GM12878 (cell line): Measurements from ENCODE around the gene FCGBP. TPM values are rescaled to one million over a fixed set of nuclear protein-coding genes. Genes with fewer than 3 reads are reported as not detected.
"Not testable (repeated sequence)": the region's sequence is repeated elsewhere in the genome, so short reads cannot be mapped to it uniquely, and the experiment has no call there.

Experiments used
- ATAC-seq: fragments of 200-7000 bp; cut with Tn5 transposase; 3 replicates; pipeline ENCODE4 v1.9.1; 2020; ENCODE audit warnings: mild to moderate bottlenecking, moderate library complexity
- BruUV-seq: library from RNA; stranded (reverse); fragments of 400-500 nt; replicated peaks from 2 replicates; lab custom pipeline; 2021; lab: Mats Ljungman, UMichigan
- CTCF ChIA-PET: fragments of 300-600 bp; sonication (Branson Sonifier 250); formaldehyde crosslinking; extraction: SDS; loops from one replicate; lab custom pipeline; 2021; ENCODE audit warnings: inconsistent platforms; lab: Yijun Ruan, JAX
- POLR2A ChIA-PET: fragments of 350-600 bp; formaldehyde crosslinking; extraction: SDS; loops from one replicate; lab custom pipeline; 2021; ENCODE audit warnings: inconsistent platforms; lab: Charles Lee
- RAD21 ChIA-PET: fragments of 300-600 bp; sonication (Branson Sonifier 250); formaldehyde crosslinking; loops from one replicate; lab custom pipeline; 2023; ENCODE audit warnings: antibody characterized with exemption; ENCODE audit not compliant: unreplicated experiment; lab: Charles Lee
- SMC1A ChIA-PET: fragments of 300-600 bp; sonication (Branson Sonifier 250); formaldehyde crosslinking; loops from one replicate; lab custom pipeline; 2023; ENCODE audit not compliant: unreplicated experiment, uncharacterized antibody; lab: Charles Lee
- DNase-seq: peaks from one replicate; pipeline ENCODE4 v3.0.0-alpha.2; 2011; ENCODE audit warnings: low read depth, low spot score
- FAIRE-seq: peaks from 3 replicates; lab custom pipeline; 2011; peaks lifted over from hg19 to GRCh38; lab: Jason Lieb, UNC
- H2AFZ ChIP-seq: 2 replicates; pipeline ENCODE4 v1.6.0; 2011; ENCODE audit warnings: low read depth, low read length, control low read depth; ENCODE audit not compliant: control insufficient read depth
- H3K27ac ChIP-seq: 2 replicates; pipeline ENCODE4 v1.5.1; 2011; ENCODE audit warnings: control low read depth; ENCODE audit not compliant: control insufficient read depth, insufficient read depth
- H3K27me3 ChIP-seq, 2 experiments: replicated peaks in 1 of 2; 2 replicates each; pipeline versions ENCODE4 v1.6.0 to v1.6.1; 2011; ENCODE audit warnings: low read length in 1 of 2; ENCODE audit not compliant: control insufficient read depth in 2 of 2, insufficient read depth in 2 of 2
- H3K36me3 ChIP-seq, 2 experiments: 2 replicates each; pipeline ENCODE4 v1.5.1; 2011; ENCODE audit warnings: low read length in 1 of 2; ENCODE audit not compliant: control insufficient read depth in 2 of 2, insufficient read depth in 2 of 2
- H3K4me1 ChIP-seq: 2 replicates; pipeline ENCODE4 v1.6.1; 2011; ENCODE audit warnings: mild to moderate bottlenecking, low read length, moderate library complexity, mixed read lengths; ENCODE audit not compliant: control insufficient read depth, insufficient read depth
- H3K4me2 ChIP-seq: 2 replicates; pipeline ENCODE4 v1.6.0; 2011; ENCODE audit warnings: control low read depth; ENCODE audit not compliant: control insufficient read depth, insufficient read depth
- H3K4me3 ChIP-seq: fragments of 200-600 bp; sonication (generic); 2 replicates; pipeline ENCODE4 v1.5.1; 2016
- H3K79me2 ChIP-seq: 2 replicates; pipeline ENCODE4 v1.6.0; 2011; ENCODE audit warnings: low read length; ENCODE audit not compliant: control insufficient read depth, insufficient read depth
- H3K9ac ChIP-seq: 2 replicates; pipeline ENCODE4 v1.8.0; 2011; ENCODE audit warnings: low read length, control low read depth, mixed read lengths; ENCODE audit not compliant: control insufficient read depth, insufficient read depth
- H3K9me3 ChIP-seq: replicated peaks from 3 replicates; pipeline ENCODE4 v1.5.1; 2011; ENCODE audit warnings: mild to moderate bottlenecking, low read length; ENCODE audit not compliant: control insufficient read depth, insufficient read depth
- H4K20me1 ChIP-seq: 2 replicates; pipeline ENCODE4 v1.6.0; 2011; ENCODE audit not compliant: control insufficient read depth, insufficient read depth
- WGBS: methylation state at CpG from one replicate; pipeline ENCODE4 v1.1.6; 2016; ENCODE audit warnings: low lambda C conversion rate; ENCODE audit not compliant: insufficient replicate concordance, insufficient coverage; ENCODE audit errors: missing lambda C conversion rate; 5-methylcytosine and 5-hydroxymethylcytosine counted together
- in situ Hi-C: fragments of 300-500 bp; cut with MboI; formaldehyde crosslinking; loops from 9 replicates; pipeline ENCODE4 v1.14.3; 2018; ENCODE audit warnings: mixed read lengths
- intact Hi-C: fragments of 100-400 bp; cut with micrococcal nuclease; formaldehyde crosslinking; loops from one replicate; pipeline ENCODE4 v1.14.2; 2022; ENCODE audit not compliant: unreplicated experiment
- polyA plus RNA-seq, 11 experiments: library from polyadenylated mRNA; depleted of rRNA in 4 of 11; unstranded in 6 of 11; stranded (reverse) in 5 of 11; fragments of >200 nt; fragmentation: Nextera tagmentation in 4 of 11; fragmentation: Illumina TruSeq in 1 of 11; extraction: Ambion mirVana in 4 of 11; extraction: Trizol in 1 of 11; gene quantifications; 1 replicate in 1 of 11; 2 replicates in 10 of 11; pipeline versions ENCODE4 v1.2.1 to v1.2.3, GENCODE V29; 2011 to 2016; ENCODE audit warnings: inconsistent platforms in 2 of 11, missing spikeins in 2 of 11, low read depth in 1 of 11
- total RNA-seq, 4 experiments: library from RNA; depleted of rRNA in 3 of 4; stranded (reverse); fragments of >200 nt in 3 of 4; fragmentation: Illumina TruSeq in 1 of 4; extraction: Trizol in 1 of 4; gene quantifications; 2 replicates each; pipeline versions ENCODE4 v1.2.1 to v1.2.3, GENCODE V29; 2013 to 2021

The FCGBP gene
- total and polyA plus RNA-seq, 10 of the 15 experiments (the other 5 are each of a cell fraction or from before 2014, with no cell fraction given) = 0.02 to 3.2 (median 0.37) TPM; not detected in 2

- H3K4me3 ChIP-seq, H3K27ac ChIP-seq, H3K9me3 ChIP-seq, RAD21 ChIA-PET, intact Hi-C loops, H3K4me2 ChIP-seq, H3K4me1 ChIP-seq, H3K79me2 ChIP-seq, H4K20me1 ChIP-seq, CTCF ChIA-PET, FAIRE-seq, H3K9ac ChIP-seq, POLR2A ChIA-PET, H2AFZ ChIP-seq, ATAC-seq, BruUV-seq, SMC1A ChIA-PET, H3K36me3 ChIP-seq, H3K27me3 ChIP-seq, DNase-seq, in situ Hi-C loops: not testable (repeated sequence)
- WGBS = 60% methylated on average over 3 of the region's 7 CpGs
These were observed 32.8 kb downstream of the FCGBP start for GRCh38 chr19:39901681-39902080.

DNA sequence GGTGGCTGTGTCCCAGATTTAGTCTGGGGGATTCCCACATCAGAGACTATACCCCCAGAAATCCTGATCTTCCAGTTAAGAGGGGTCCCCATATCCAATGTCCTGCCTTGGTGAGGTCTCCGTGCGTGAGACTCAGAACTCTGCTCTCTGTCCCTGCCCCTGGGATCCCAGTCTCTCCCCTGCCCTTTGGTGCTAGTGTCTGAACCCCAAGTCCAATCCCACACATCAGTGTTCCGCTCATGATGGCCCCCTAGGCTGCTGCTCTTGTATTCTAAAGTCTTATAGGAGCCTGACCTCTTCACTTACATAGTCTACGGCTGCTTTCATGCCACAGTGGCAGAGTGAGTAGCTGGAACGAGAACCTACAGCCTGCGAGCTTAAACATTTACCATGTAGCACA, 35.6 kb downstream of the FCGBP start:
- H3K27ac ChIP-seq, H3K4me3 ChIP-seq, ATAC-seq, H3K9ac ChIP-seq, H3K4me1 ChIP-seq, H3K36me3 ChIP-seq, H3K9me3 ChIP-seq, H2AFZ ChIP-seq, DNase-seq, SMC1A ChIA-PET, H3K4me2 ChIP-seq, FAIRE-seq, H4K20me1 ChIP-seq, RAD21 ChIA-PET, in situ Hi-C loops, H3K79me2 ChIP-seq, POLR2A ChIA-PET, BruUV-seq, H3K27me3 ChIP-seq: not testable (repeated sequence)
- intact Hi-C loops = loop anchor here (10.0 kb wide), 1 partner anchor 76 kb away; the partner anchor contains the start of gene PSMC4
- 31% methylated on average over 5 of the region's 6 CpGs for WGBS
- CTCF ChIA-PET = interaction anchor here (0.7 kb wide), 1 partner anchor 72 kb away, joined by 3 read pairs; the partner anchor contains the start of gene PSMC4
